NCI-H128 (cell line): ENCODE measurements around the gene FOCAD.

Experiments used
- DNase-seq: peaks from one replicate; lab custom pipeline; 2025; ENCODE audit not compliant: unreplicated experiment; lab: John Stamatoyannopoulos, UW

FOCAD gene

GRCh38 chr9:20788526-20789451, 104.7 kb downstream of the FOCAD start:
- no peak for DNase-seq

DNA sequence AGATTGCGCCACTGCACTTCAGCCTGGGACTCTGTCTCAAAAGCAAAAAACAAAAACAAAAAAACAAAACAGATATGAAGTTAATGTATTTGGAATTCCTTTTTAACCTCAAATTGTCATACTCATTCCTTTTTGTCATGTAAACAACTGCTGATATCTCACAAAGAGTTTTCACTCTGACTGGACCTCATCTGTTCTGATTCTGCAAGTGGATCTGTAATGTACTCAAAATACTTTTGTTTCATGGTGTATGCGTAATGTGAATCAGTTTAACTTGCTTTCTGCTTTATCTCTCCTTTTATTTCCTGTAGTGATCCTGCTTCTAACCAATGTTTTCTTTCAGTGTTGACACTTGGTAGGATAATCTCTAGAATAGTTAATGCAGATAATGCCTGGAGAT, 106.7 kb downstream of the FOCAD start:
- DNase-seq = no peak

DNA sequence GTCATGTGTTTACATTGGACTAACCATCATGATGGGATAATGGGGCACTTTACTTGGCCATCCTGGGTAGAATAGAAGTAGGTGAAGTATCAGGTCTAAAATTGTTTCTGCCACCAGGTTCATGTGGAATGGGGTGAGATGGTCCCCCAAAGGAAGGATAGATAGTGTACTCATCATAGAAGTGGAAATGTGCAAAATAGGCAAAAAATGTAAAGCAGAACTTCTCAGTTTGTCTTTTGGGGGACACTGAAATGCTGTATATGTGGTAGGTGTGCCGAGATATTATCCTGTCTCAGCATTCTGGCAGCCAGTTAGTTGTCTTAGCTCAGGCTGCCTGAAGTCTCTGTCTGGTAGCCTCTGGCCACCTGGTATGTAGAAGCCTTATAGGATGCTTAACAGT, 107.6 kb downstream of the FOCAD start:
- DNase-seq = no peak

GRCh38 chr9:20804489-20805250, 120.6 kb downstream of the FOCAD start:
- DNase-seq = no peak

GRCh38 chr9:20805766-20806165, 121.7 kb downstream of the FOCAD start:
- DNase-seq = no peak

GRCh38 chr9:20808002-20808401, 123.9 kb downstream of the FOCAD start:
- no peak for DNase-seq

GRCh38 chr9:20811872-20812271, 127.8 kb downstream of the FOCAD start:
- DNase-seq = no peak

DNA sequence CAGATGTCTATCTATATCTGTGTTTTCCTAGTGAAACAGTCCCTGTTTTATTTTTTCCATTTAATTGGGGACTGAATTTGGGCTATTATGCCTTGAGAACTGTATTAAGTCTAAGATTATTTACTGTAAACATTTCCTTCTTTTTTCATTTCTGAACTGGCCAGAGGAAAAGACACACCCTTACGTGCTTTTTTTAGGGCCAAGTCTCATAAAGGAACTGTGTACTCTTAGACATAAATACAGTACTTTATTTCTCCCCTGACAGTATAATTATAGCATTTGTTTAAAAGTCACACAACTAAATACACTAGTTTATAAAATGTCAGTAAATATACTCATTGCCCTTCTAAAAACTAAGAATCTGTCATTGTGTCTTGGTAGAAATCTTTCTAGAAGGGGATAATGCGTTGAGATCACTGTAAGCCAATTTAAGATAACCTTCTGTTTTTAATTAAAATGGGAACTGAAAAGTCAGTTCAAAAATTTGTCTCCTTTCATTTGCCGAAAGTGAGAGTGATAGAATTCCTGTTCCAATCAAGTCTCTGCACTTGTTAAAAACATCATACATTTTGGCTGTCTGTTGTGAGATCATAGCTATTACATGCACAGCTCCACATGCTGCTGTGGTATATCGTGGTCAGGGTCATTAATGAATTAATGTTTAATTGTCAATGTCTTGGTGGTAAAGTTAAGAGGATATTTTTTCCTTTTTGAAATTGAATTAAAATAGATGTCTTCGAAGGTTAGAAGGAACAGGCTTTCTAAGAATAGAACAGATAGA, 132.1 kb downstream of the FOCAD start:
- DNase-seq = no peak

- DNase-seq = no peak
Measured at GRCh38 chr9:20823051-20823450, 139.0 kb downstream of the FOCAD start.

DNA sequence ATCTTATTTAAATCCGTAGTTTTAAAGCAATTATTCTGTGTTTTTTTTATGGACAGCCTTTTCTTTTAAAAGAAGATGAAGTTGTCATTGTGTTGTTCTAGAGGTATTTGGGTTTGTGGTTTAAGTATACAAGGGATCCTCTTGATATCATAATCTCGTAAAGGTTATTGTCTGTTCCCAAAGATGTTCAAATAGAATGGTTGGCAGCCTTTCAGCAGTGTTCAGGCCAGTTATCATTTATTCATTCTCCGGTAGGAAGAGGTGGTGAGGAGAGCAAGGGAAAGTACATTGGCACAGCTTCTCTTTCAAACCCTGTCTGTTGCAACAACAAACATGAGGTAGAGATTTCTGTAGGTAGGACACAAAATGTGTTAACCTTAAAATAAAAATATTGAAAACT, 147.0 kb downstream of the FOCAD start:
- DNase-seq = no peak

DNA sequence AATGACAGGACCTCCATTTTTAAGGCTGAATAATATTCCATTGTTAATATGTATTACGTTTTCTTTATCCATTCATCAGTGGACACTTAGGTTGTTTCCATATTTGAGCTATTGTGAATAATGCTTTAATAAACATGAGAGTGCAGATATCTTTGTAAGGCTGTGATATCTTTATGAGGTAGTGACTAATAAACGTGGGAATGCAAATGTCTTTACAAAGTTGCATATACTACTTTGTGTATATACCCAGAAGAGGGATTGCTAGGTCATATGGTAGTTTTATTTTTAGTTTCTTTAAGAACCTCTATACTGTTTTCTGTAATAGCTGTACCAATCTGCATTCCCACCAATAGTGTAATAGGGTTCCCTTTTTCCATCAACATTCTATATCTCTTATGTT, 148.7 kb downstream of the FOCAD start:
- no peak for DNase-seq

- no peak for DNase-seq
Measured at GRCh38 chr9:20835377-20836286, 151.6 kb downstream of the FOCAD start.

DNA sequence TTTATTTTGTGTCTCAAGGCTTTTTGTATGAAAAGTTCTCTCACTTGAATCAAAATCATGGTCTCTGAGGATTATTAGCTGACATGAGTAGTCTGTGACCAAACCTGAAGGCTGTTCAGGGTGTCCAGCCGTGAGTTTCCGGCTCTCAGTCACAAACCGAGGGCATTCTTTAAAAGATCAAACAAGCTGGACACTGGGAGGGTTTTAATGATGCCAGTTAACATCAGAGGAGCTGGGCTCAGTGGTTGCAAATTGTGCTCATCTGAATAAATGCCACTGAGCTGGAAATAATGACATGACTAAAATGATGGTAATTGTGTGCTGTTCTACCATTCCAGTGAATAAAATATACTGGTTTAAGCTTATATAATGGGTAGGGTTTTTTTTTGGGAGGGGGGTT, 153.1 kb downstream of the FOCAD start:
- no peak for DNase-seq

DNA sequence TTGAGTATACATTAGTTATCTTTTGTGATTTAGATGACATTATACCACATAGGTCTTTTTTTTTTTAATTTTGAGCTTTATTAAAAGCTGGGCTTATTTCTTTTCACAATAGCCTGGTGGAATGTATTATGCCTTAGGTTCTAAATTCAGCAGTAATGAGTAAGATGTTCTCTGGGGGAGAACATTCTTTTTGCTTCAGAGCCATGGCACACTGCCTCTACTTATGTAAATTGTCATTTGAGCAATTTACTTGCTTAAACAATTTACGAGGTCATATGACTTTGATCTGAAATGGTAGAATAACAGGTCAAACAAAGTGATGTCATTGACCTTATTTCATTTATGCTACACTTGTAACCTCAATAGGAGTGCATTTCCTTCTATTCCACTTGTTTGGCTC, 154.2 kb downstream of the FOCAD start:
- no peak for DNase-seq

DNA sequence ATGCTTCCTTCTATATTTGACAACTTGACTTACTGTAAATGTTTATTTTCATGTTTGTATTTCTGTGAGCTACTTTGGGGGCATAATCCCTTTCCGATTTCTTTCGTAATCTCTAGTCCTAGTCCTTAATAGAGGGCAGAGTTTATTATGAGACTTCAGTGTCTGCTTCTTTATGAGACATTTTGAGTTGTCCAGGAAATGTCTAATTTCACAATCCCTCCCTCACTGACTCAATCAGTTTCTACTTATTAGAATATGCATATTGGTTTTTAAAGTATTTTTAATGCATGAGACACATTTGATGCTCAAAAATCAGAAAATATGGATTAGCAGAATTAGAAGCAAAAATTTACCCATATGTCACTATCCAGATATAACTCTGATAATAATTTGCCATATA, 160.9 kb downstream of the FOCAD start:
- DNase-seq = no peak

- no peak for DNase-seq
Measured at GRCh38 chr9:20848490-20848889, 164.4 kb downstream of the FOCAD start.

DNA sequence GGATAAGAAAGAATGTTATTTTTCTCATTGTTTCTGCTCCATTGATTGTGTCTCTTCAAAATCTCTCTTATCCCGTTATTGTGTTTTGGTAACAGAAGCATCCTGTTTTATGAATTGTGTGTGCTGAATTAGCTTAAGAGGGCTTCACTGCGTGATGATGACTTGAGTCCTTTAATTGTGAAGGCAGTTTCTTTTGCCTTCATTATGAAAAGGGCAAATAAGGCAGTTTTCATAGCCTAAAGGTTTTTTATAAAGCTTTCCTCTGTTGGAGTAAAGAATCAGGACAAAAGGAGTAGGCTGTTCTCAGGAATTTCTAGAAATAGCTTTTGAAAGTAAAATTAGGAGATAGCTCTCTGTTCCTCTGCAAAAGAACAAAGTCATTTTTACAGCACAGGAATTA, 169.8 kb downstream of the FOCAD start:
- no peak for DNase-seq

DNA sequence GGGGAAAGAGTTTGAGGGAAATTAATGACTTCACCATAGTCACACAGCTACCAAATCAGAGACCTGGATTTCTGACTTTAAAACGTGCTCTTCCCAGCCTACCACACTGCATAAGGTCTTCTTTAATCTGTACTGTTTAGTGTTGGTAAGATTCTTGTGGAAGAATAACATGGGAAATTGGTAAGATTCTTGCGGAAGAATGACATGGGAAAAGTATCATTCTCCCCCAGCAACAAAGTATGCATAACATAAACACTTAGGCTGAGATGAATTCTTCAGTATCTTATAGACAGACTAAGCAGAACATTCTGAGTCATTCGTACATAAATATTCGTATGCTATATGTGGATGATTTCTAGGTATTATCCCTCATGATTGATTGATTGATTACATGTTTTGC, 170.4 kb downstream of the FOCAD start:
- DNase-seq = no peak

DNA sequence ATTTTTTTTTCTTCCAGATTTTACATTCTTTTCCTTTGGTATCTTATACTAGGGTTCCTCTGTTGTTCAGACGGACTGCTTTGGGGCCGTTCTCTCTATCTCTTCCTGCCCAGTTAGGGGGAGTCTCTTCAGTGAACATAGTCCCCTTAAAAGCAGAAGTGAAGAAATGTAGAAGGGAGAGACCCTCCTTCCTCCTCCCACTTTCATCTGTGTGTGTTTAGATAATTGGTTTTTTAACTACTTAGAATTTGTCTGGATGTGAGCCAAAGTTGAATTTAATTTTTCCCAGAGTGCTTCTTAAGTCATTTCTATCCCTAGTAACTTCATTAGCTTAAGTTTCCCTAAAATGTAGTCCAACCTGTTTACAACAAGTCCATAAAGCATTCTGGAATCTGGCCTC, 179.9 kb downstream of the FOCAD start:
- DNase-seq = no peak

DNA sequence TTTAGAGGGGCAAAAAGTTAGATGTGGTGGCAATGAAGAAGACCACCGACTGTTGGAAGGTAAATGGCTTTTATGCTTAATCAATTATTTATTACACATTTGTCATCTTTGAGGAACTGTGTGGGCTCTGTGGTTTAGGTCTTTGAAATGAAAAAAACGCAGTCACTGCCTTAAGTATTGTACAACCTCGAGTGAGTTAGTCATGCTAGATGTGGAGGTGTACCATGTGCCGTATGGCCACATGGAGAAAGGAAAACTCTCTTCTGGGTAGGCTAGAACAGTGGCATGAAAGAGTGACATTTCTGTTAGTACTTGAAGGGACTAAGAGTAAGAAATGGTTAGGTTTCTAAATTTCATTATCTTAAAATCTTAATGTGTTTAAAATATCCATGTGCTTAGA, 181.3 kb downstream of the FOCAD start:
- no peak for DNase-seq

DNA sequence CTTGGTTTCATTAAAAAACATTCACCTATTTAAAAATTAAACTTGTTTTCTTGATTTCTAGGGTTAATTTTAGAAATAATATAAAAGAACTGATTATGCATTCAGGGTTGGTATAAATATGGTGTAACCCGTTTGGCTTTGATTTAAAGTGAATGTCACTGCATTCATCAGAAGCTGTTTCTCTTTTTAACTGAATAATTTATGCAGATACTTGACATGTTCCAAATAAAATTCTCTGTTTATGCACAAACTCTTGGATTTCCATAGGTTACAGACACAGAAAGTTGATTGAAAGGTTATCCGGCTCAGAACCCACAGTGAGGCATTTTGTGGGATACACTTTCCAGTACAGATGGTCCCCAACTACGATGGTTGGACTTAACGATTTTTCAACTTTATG, 186.1 kb downstream of the FOCAD start:
- DNase-seq = no peak
